GM12878 (cell line): ENCODE measurements around the gene MCM3AP. TPM values are rescaled to one million over a fixed set of nuclear protein-coding genes. Genes with fewer than 3 reads are reported as not detected.

Experiments
- ATAC-seq: fragments of 200-7000 bp; cut with Tn5 transposase; 3 replicates; pipeline ENCODE4 v1.9.1; 2020; ENCODE audit warnings: mild to moderate bottlenecking, moderate library complexity
- BruUV-seq: library from RNA; stranded (reverse); fragments of 400-500 nt; replicated peaks from 2 replicates; lab custom pipeline; 2021; lab: Mats Ljungman, UMichigan
- CTCF ChIA-PET: fragments of 300-600 bp; sonication (Branson Sonifier 250); formaldehyde crosslinking; extraction: SDS; loops from one replicate; lab custom pipeline; 2021; ENCODE audit warnings: inconsistent platforms; lab: Yijun Ruan, JAX
- POLR2A ChIA-PET: fragments of 350-600 bp; formaldehyde crosslinking; extraction: SDS; loops from one replicate; lab custom pipeline; 2021; ENCODE audit warnings: inconsistent platforms; lab: Charles Lee
- RAD21 ChIA-PET: fragments of 300-600 bp; sonication (Branson Sonifier 250); formaldehyde crosslinking; loops from one replicate; lab custom pipeline; 2023; ENCODE audit warnings: antibody characterized with exemption; ENCODE audit not compliant: unreplicated experiment; lab: Charles Lee
- SMC1A ChIA-PET: fragments of 300-600 bp; sonication (Branson Sonifier 250); formaldehyde crosslinking; loops from one replicate; lab custom pipeline; 2023; ENCODE audit not compliant: unreplicated experiment, uncharacterized antibody; lab: Charles Lee
- DNase-seq: peaks from one replicate; pipeline ENCODE4 v3.0.0-alpha.2; 2011; ENCODE audit warnings: low read depth, low spot score
- FAIRE-seq: peaks from 3 replicates; lab custom pipeline; 2011; peaks lifted over from hg19 to GRCh38; lab: Jason Lieb, UNC
- H2AFZ ChIP-seq: 2 replicates; pipeline ENCODE4 v1.6.0; 2011; ENCODE audit warnings: low read depth, low read length, control low read depth; ENCODE audit not compliant: control insufficient read depth
- H3K27ac ChIP-seq: 2 replicates; pipeline ENCODE4 v1.5.1; 2011; ENCODE audit warnings: control low read depth; ENCODE audit not compliant: control insufficient read depth, insufficient read depth
- H3K27me3 ChIP-seq, 2 experiments: replicated peaks in 1 of 2; 2 replicates each; pipeline versions ENCODE4 v1.6.0 to v1.6.1; 2011; ENCODE audit warnings: low read length in 1 of 2; ENCODE audit not compliant: control insufficient read depth in 2 of 2, insufficient read depth in 2 of 2
- H3K36me3 ChIP-seq, 2 experiments: 2 replicates each; pipeline ENCODE4 v1.5.1; 2011; ENCODE audit warnings: low read length in 1 of 2; ENCODE audit not compliant: control insufficient read depth in 2 of 2, insufficient read depth in 2 of 2
- H3K4me1 ChIP-seq: 2 replicates; pipeline ENCODE4 v1.6.1; 2011; ENCODE audit warnings: mild to moderate bottlenecking, low read length, moderate library complexity, mixed read lengths; ENCODE audit not compliant: control insufficient read depth, insufficient read depth
- H3K4me2 ChIP-seq: 2 replicates; pipeline ENCODE4 v1.6.0; 2011; ENCODE audit warnings: control low read depth; ENCODE audit not compliant: control insufficient read depth, insufficient read depth
- H3K4me3 ChIP-seq: fragments of 200-600 bp; sonication (generic); 2 replicates; pipeline ENCODE4 v1.5.1; 2016
- H3K79me2 ChIP-seq: 2 replicates; pipeline ENCODE4 v1.6.0; 2011; ENCODE audit warnings: low read length; ENCODE audit not compliant: control insufficient read depth, insufficient read depth
- H3K9ac ChIP-seq: 2 replicates; pipeline ENCODE4 v1.8.0; 2011; ENCODE audit warnings: low read length, control low read depth, mixed read lengths; ENCODE audit not compliant: control insufficient read depth, insufficient read depth
- H3K9me3 ChIP-seq: replicated peaks from 3 replicates; pipeline ENCODE4 v1.5.1; 2011; ENCODE audit warnings: mild to moderate bottlenecking, low read length; ENCODE audit not compliant: control insufficient read depth, insufficient read depth
- H4K20me1 ChIP-seq: 2 replicates; pipeline ENCODE4 v1.6.0; 2011; ENCODE audit not compliant: control insufficient read depth, insufficient read depth
- BRCA1 ChIP-seq: IDR thresholded peaks from 2 replicates; pipeline ENCODE4 v1.6.1; 2011; ENCODE audit warnings: low read depth, low read length, improper control_type of control experiment
- CREB1 ChIP-seq: IDR thresholded peaks from 2 replicates; pipeline ENCODE4 v1.6.1; 2012; ENCODE audit warnings: low read depth, mild to moderate bottlenecking, inconsistent platforms
- EP300 ChIP-seq, 2 experiments: fragments of 150-350 bp in 1 of 2; IDR thresholded peaks; 2 replicates each; pipeline ENCODE4 v1.6.1; 2011 to 2012; ENCODE audit warnings: low read depth in 2 of 2, low read length in 2 of 2, borderline replicate concordance in 1 of 2, improper control_type of control experiment in 1 of 2, inconsistent platforms in 1 of 2; ENCODE audit not compliant: control insufficient read depth in 1 of 2
- GABPA ChIP-seq: IDR thresholded peaks from 2 replicates; pipeline ENCODE4 v1.6.1; 2014; ENCODE audit warnings: antibody characterized with exemption, low read depth, mild to moderate bottlenecking, inconsistent platforms
- HCFC1 ChIP-seq: fragments of 150-350 bp; IDR thresholded peaks from 2 replicates; pipeline ENCODE4 v1.6.1; 2014; ENCODE audit warnings: low read length
- KDM1A ChIP-seq: fragments of 200-600 bp; sonication (generic); IDR thresholded peaks from 2 replicates; pipeline ENCODE4 v1.6.1; 2016; ENCODE audit warnings: borderline replicate concordance
- LARP7 ChIP-seq: fragments of 450-650 bp; IDR thresholded peaks from 2 replicates; pipeline ENCODE4 v1.6.1; 2017; ENCODE audit warnings: mild to moderate bottlenecking
- MEF2A ChIP-seq: IDR thresholded peaks from 2 replicates; pipeline ENCODE4 v1.6.1; 2011; ENCODE audit warnings: low read depth, mild to moderate bottlenecking, low read length, moderate library complexity; ENCODE audit not compliant: insufficient read depth
- NFYA ChIP-seq: IDR thresholded peaks from 2 replicates; pipeline ENCODE4 v1.6.1; 2011; ENCODE audit warnings: low read depth, mild to moderate bottlenecking, low read length, improper control_type of control experiment, borderline replicate concordance
- POLR2AphosphoS2 ChIP-seq: IDR thresholded peaks from 2 replicates; pipeline ENCODE4 v1.6.1; 2011; ENCODE audit warnings: low read depth, mild to moderate bottlenecking, low read length, improper control_type of control experiment, moderate library complexity
- POU2F2 ChIP-seq: IDR thresholded peaks from 3 replicates; pipeline ENCODE4 v1.6.1; 2011; ENCODE audit warnings: low read depth, mild to moderate bottlenecking, low read length, borderline replicate concordance
- STAT3 ChIP-seq: IDR thresholded peaks from 2 replicates; pipeline ENCODE4 v1.6.1; 2011; ENCODE audit warnings: low read depth, low read length, improper control_type of control experiment
- ZNF384 ChIP-seq: IDR thresholded peaks from 2 replicates; pipeline ENCODE4 v1.6.1; 2012; ENCODE audit warnings: low read depth, mild to moderate bottlenecking, low read length, improper control_type of control experiment, borderline replicate concordance
- ZNF622 ChIP-seq: fragments of 450-650 bp; IDR thresholded peaks from 2 replicates; pipeline ENCODE4 v1.6.1; 2017; ENCODE audit warnings: mild to moderate bottlenecking, inconsistent platforms
- WGBS: methylation state at CpG from one replicate; pipeline ENCODE4 v1.1.6; 2016; ENCODE audit warnings: low lambda C conversion rate; ENCODE audit not compliant: insufficient replicate concordance, insufficient coverage; ENCODE audit errors: missing lambda C conversion rate; 5-methylcytosine and 5-hydroxymethylcytosine counted together
- in situ Hi-C: fragments of 300-500 bp; cut with MboI; formaldehyde crosslinking; loops from 9 replicates; pipeline ENCODE4 v1.14.3; 2018; ENCODE audit warnings: mixed read lengths
- intact Hi-C: fragments of 100-400 bp; cut with micrococcal nuclease; formaldehyde crosslinking; loops from one replicate; pipeline ENCODE4 v1.14.2; 2022; ENCODE audit not compliant: unreplicated experiment
- polyA plus RNA-seq, 11 experiments: library from polyadenylated mRNA; depleted of rRNA in 4 of 11; unstranded in 6 of 11; stranded (reverse) in 5 of 11; fragments of >200 nt; fragmentation: Nextera tagmentation in 4 of 11; fragmentation: Illumina TruSeq in 1 of 11; extraction: Ambion mirVana in 4 of 11; extraction: Trizol in 1 of 11; gene quantifications; 1 replicate in 1 of 11; 2 replicates in 10 of 11; pipeline versions ENCODE4 v1.2.1 to v1.2.3, GENCODE V29; 2011 to 2016; ENCODE audit warnings: inconsistent platforms in 2 of 11, missing spikeins in 2 of 11, low read depth in 1 of 11
- total RNA-seq, 4 experiments: library from RNA; depleted of rRNA in 3 of 4; stranded (reverse); fragments of >200 nt in 3 of 4; fragmentation: Illumina TruSeq in 1 of 4; extraction: Trizol in 1 of 4; gene quantifications; 2 replicates each; pipeline versions ENCODE4 v1.2.1 to v1.2.3, GENCODE V29; 2013 to 2021
- TF ChIP-seq, protein P1 (sequence below): fragments of 450-650 bp; IDR thresholded peaks from 2 replicates; pipeline ENCODE4 v1.6.1; 2018; ENCODE audit warnings: mild to moderate bottlenecking, low read depth, moderate library complexity; ENCODE audit not compliant: partially characterized antibody

The MCM3AP gene
- total and polyA plus RNA-seq, 10 of the 15 experiments (the other 5 are each of a cell fraction or from before 2014, with no cell fraction given), result 6.1 to 95.7 (median 47.0) TPM

DNA sequence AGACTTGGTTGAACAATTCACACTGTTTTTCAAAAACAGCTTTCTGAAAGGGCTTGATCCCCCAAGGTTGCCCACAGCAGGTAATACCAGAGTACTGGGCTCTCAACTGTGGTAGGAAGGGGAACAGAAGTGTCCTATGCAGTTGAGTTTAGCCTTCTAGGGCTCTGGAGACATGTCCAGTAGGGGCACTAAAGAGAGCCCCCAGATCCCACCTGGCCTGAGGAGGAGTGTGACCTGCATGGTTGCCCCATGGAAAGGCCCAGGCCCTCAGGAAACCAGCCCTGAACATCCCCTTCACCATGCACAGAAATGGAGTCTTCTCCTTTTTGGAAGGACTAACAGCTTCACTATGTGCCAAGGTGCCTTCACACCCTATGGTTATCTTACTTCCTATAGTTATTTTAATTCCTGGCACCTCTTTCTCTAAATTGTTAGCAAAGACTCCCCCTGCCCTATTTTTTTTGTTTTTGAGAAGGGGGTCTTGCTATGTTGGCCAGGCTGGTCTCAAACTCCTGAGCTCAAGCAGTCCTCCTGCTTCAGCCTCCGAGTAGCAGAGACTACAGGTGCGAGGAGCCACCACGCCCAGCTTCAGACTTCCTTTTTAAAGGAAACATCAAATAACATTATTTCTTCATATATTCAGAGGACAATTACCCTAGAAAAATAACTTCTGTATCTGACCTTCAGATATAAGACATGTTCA, 40.0 kb downstream of the MCM3AP start:
- Histone ChIP-seq H3K4me2 (no peak overlapping the region), H2AFZ (no peak overlapping the region), H4K20me1 (no peaks in the 10 kb centered on the region), H3K79me2 (no peaks in the 10 kb centered on the region), H3K27ac (no peak overlapping the region), H3K9ac (no peak overlapping the region), H3K27me3 (no peaks in the 10 kb centered on the region; a peak in 1 of 4 replicates), H3K36me3 (peaks cover 32 to 57% of the 10 kb centered on the region in 2 experiments), H3K9me3 (no peaks in the 10 kb centered on the region; the same call in 2 of the 3 replicates), H3K4me3 (no peak overlapping the region), H3K4me1 (peaks cover 3% of the 10 kb centered on the region)
- POLR2A ChIA-PET, result no interaction called here
- ATAC-seq, result no peak
- SMC1A ChIA-PET, result interaction anchor here (2.0 kb wide), 1 partner anchor 11 kb away, joined by 6 read pairs; no protein-coding TSS in a partner anchor
- BruUV-seq, result no TSS peak
- CTCF ChIA-PET, result interaction anchor here (1.8 kb wide), 1 partner anchor 9 kb away, joined by 4 read pairs; no protein-coding TSS in a partner anchor
- no peak for DNase-seq
- RAD21 ChIA-PET, result interaction anchor here (1.6 kb wide), 1 partner anchor 102 kb away, joined by 4 read pairs; no protein-coding TSS in a partner anchor
- in situ Hi-C loops (no loop called here), intact Hi-C loops (no loop called here)
- WGBS, result 98% methylated on average over 3 of the region's 3 CpGs
- TF ChIP-seq STAT3, result no peak
- TF ChIP-seq ZNF384, result no peak
- TF ChIP-seq CREB1, result no peak
- no peak for TF ChIP-seq NFYA
- no peak for TF ChIP-seq EP300 (IDR thresholded peaks at IDR 0.05; ENCODE audit: borderline replicate concordance in 1 of 2, control insufficient read depth in 1 of 2, low read depth in 2 of 2, low read length in 2 of 2)
- no peak for FAIRE-seq

DNA sequence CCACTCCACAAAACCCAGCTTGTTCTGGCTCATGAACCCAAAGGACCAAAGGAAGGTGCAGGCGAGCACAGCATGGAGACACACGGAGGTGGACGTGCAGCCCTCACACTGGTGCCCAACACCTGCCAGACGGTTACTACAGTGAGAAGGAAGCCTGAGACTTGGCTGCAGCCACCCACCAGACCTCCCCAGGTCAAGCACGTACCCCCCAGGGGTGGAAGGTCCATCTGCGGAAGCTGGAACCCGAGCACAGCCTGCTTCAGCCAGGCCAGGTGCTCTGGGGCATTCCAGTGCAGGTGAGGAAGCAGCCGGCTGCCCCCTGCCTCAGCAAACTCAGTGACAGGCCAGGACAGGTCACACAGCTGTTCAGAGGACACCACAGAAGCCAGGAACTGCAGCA, 40.8 kb downstream of the MCM3AP start:
- Histone ChIP-seq H3K27ac (no peak overlapping the region), H3K4me3 (no peak overlapping the region), H3K79me2 (no peaks in the 10 kb centered on the region), H3K4me2 (no peak overlapping the region), H3K9ac (no peak overlapping the region), H3K9me3 (no peaks in the 10 kb centered on the region), H3K36me3 (peaks cover 31 to 56% of the 10 kb centered on the region in 2 experiments), H4K20me1 (no peaks in the 10 kb centered on the region), H2AFZ (no peak overlapping the region), H3K4me1 (no peaks in the 10 kb centered on the region; the same call in 1 of the 2 replicates), H3K27me3 (no peaks in the 10 kb centered on the region; a peak in 1 of 4 replicates)
- in situ Hi-C loops (no loop called here), intact Hi-C loops (no loop called here)
- ChIA-PET RAD21 (no interaction called here), POLR2A (no interaction called here), CTCF (interaction anchor here (1.8 kb wide), 1 partner anchor 8 kb away, joined by 4 read pairs; no protein-coding TSS in a partner anchor), SMC1A (interaction anchor here (0.6 kb wide), 1 partner anchor 31 kb away, joined by 3 read pairs; no protein-coding TSS in a partner anchor)
- ATAC-seq (no peak), DNase-seq (no peak), FAIRE-seq (no peak)
- no TSS peak for BruUV-seq
- 94% methylated on average over 8 of the region's 8 CpGs for WGBS
- TF ChIP-seq ZNF622 (no peak), STAT3 (no peak), LARP7 (no peak), BRCA1 (no peak), GABPA (no peak), POLR2AphosphoS2 (no peak), POU2F2 (no peak), MEF2A (no peak), KDM1A (no peak), HCFC1 (no peak)
- TF ChIP-seq, protein P1, sequence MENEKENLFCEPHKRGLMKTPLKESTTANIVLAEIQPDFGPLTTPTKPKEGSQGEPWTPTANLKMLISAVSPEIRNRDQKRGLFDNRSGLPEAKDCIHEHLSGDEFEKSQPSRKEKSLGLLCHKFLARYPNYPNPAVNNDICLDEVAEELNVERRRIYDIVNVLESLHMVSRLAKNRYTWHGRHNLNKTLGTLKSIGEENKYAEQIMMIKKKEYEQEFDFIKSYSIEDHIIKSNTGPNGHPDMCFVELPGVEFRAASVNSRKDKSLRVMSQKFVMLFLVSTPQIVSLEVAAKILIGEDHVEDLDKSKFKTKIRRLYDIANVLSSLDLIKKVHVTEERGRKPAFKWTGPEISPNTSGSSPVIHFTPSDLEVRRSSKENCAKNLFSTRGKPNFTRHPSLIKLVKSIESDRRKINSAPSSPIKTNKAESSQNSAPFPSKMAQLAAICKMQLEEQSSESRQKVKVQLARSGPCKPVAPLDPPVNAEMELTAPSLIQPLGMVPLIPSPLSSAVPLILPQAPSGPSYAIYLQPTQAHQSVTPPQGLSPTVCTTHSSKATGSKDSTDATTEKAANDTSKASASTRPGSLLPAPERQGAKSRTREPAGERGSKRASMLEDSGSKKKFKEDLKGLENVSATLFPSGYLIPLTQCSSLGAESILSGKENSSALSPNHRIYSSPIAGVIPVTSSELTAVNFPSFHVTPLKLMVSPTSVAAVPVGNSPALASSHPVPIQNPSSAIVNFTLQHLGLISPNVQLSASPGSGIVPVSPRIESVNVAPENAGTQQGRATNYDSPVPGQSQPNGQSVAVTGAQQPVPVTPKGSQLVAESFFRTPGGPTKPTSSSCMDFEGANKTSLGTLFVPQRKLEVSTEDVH, result no peak
